T-helper 2 cell treated with Interferon-gamma antibody and Interleukin-4, amounts not matched to agents 5 μg/mL and 100 μg/mL, for 36 hours (primary cell): ENCODE results near the gene SCUBE3.

Experiments
- DNase-seq: peaks from one replicate; pipeline ENCODE4 v3.0.0; 2021; ENCODE audit warnings: low spot score
- H3K27ac Mint-ChIP-seq: one replicate; pipeline ENCODE4 v1.8.0; 2021; ENCODE audit warnings: mild to moderate bottlenecking, mixed read lengths
- H3K27me3 Mint-ChIP-seq: one replicate; pipeline ENCODE4 v1.8.0; 2021; ENCODE audit warnings: low read depth, mixed read lengths
- H3K36me3 Mint-ChIP-seq: one replicate; pipeline ENCODE4 v1.8.0; 2021; ENCODE audit warnings: low read depth, mixed read lengths
- H3K4me1 Mint-ChIP-seq: one replicate; pipeline ENCODE4 v1.8.0; 2021; ENCODE audit warnings: low read depth, mixed read lengths
- H3K4me3 Mint-ChIP-seq: one replicate; pipeline ENCODE4 v1.8.0; 2022; ENCODE audit warnings: mild to moderate bottlenecking, moderate library complexity, mixed read lengths
- H3K9me3 Mint-ChIP-seq: one replicate; pipeline ENCODE4 v1.8.0; 2021; ENCODE audit warnings: mixed read lengths

SCUBE3 gene

GRCh38 chr6:35294308-35294945, 80.7 kb downstream of the SCUBE3 start:
- no peak overlapping the region for H3K27ac Mint-ChIP-seq
- peaks cover 17% of the 10 kb centered on the region for H3K4me1 Mint-ChIP-seq
- peaks cover 30% of the 10 kb centered on the region for H3K36me3 Mint-ChIP-seq

DNA sequence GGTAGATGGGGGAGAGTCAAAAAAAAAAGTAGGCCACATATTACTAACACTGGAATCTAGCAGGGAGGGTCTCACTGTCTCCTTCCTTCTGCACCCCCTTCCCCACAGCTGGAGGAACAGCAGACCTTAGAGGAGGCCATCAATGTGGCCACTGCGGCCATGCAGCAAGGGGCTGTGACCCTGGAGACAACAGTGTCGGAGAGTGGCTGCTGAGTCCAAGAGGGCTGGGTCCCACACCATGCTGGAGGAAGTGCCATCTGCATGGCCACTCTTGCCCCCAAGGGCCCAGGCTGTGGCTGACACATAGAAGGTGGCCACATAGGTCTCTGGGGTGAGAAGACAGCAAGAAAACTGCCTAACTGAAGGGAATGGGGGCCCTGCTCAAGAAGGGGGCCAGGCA, 81.3 kb downstream of the SCUBE3 start:
- peaks cover 24% of the 10 kb centered on the region for H3K4me1 Mint-ChIP-seq
- H3K9me3 Mint-ChIP-seq: no peaks in the 10 kb centered on the region
- no peak overlapping the region for H3K4me3 Mint-ChIP-seq
- peaks cover 35% of the 10 kb centered on the region for H3K36me3 Mint-ChIP-seq
- H3K27ac Mint-ChIP-seq: peak overlapping the region; percentile 20
- DNase-seq: no peak
- H3K27me3 Mint-ChIP-seq: no peaks in the 10 kb centered on the region

More at GRCh38 chr6:35294308-35294945, 80.7 kb downstream of the SCUBE3 start:
- Mint-ChIP-seq H3K9me3 (no peaks in the 10 kb centered on the region), H3K4me3 (no peak overlapping the region), H3K27me3 (no peaks in the 10 kb centered on the region)
- DNase-seq: peak; percentile 40

DNA sequence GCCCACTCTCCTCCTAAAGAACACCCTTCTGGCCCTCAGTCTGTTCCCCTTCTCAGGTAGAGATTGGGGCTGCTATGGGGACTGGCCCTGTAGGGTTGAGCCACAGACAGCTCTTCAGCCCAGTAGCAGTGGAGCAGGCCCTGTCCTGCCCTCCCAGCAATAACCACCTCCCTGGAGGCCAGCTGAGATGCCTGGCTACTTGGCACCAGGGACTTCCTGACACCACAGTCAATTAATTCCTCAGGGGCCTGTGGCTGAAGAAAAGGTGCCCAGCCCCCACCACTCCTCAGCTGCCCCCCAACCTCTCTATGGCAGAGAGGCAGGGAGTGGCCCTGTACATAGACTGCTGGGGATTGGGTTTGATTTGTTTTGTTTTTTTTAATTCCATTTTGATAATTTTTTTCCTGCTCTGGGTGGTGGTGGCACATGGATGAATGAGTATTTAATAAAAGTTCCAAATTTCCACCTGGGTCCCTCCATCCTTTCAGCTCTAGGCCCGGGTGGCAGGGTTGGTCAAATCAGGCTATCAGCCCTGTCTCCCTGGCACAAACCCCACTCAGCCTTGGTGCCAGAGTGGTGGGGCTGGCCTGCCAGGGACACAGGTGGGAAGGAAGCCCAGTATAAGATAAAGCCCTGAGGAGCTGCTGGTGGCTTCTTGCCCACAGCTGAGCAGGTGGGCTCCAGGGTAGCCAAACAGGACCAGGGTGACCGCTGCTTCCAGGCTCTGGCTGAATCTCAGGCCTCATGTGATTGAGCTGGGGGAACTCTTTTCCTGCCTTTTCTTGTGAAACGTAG, 82.0 kb downstream of the SCUBE3 start:
- H3K36me3 Mint-ChIP-seq: peaks cover 38% of the 10 kb centered on the region
- no peaks in the 10 kb centered on the region for H3K9me3 Mint-ChIP-seq
- peak overlapping the region; percentile 20 for H3K27ac Mint-ChIP-seq
- H3K4me1 Mint-ChIP-seq: peaks cover 30% of the 10 kb centered on the region
- H3K27me3 Mint-ChIP-seq: no peaks in the 10 kb centered on the region
- no peak overlapping the region for H3K4me3 Mint-ChIP-seq
- DNase-seq: no peak

- Mint-ChIP-seq H3K9me3 (no peaks in the 10 kb centered on the region), H3K36me3 (peaks cover 44% of the 10 kb centered on the region), H3K4me3 (peak overlapping the region; percentile 89), H3K27ac (peak overlapping the region; percentile 89), H3K27me3 (no peaks in the 10 kb centered on the region), H3K4me1 (peaks cover 38% of the 10 kb centered on the region)
- DNase-seq: no peak
Measured at GRCh38 chr6:35296931-35297600, 83.3 kb downstream of the SCUBE3 start.

DNA sequence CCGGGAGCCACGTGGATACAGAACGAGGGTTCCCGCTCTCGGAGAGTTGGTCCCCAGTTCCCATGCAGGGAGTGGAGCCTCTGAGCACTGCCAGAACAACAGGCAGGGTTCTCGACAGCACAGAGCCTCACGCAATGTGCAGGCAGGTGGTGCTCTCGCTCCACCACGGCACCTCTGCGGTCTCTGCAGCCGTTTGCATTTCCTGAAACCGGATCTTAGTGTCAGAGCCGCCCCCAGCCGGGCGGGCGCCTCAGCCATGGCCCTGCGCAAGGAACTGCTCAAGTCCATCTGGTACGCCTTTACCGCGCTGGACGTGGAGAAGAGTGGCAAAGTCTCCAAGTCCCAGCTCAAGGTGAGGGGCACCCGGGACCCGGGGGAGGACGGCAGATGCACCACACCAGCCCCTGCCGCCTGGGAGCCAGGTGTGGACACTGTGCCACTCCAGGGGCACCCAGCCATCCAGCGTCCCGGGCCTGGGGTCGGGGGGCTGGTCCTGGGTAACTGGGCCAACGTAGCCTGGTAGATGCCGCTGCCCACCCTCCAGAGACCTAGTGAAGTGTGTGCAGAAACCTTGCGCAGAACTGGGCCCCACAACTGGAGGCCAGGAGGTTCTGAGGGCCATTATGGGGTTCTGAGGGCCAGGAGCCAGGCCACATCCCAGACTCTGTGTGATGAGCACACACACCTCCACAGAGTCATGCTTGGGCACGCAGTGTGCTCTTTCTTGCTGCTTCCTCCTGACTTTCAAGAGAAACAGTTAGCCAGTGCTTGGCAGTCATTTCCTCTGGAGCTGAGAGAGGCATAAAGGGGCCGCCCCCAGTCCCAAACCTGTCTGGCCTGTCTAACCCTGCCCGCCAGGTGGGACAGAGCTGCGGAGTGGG, 84.1 kb downstream of the SCUBE3 start, which contains the start of gene DEF6:
DEF6 (plus strand) TSS at position 218 of the 881 bp plus-strand sequence; CDS start at position 257, 39 bp downstream.
- Mint-ChIP-seq H3K4me1 (peaks cover 46% of the 10 kb centered on the region), H3K36me3 (peaks cover 46% of the 10 kb centered on the region), H3K27me3 (no peaks in the 10 kb centered on the region), H3K4me3 (peak within 1 kb of the TSS; percentile 89), H3K27ac (peak within 1 kb of the TSS; percentile 97), H3K9me3 (no peaks in the 10 kb centered on the region)
- DNase-seq: peak; percentile 88

DNA sequence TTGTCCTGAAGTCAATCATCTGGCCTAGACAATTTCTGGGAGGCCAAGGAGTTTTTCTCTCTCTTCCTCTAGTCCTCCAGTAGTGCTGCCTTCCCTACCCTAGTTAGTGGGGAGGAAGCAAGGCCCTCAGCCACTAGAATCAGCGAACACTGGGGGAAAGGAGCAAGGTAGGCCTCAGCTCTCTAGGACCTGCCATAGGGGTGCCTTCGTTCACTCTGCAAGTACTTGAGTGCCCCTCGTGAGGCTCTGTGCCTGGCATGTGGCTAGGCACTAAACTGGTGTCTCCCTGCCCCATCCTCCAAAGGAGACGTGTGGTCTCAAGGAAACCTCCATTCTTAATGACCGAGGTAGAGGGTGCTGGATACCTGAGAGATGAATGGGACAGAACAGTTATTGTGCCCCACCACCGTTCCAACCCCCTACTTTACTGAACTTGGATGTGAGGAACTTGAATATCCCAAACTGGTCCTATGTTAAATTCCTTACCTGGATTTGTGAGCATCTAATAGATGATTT, 84.9 kb downstream of the SCUBE3 start:
- DNase-seq: no peak
- Mint-ChIP-seq H3K4me3 (peak overlapping the region; percentile 89), H3K36me3 (peaks cover 53% of the 10 kb centered on the region), H3K4me1 (peaks cover 55% of the 10 kb centered on the region), H3K9me3 (no peaks in the 10 kb centered on the region), H3K27ac (peak overlapping the region; percentile 97), H3K27me3 (no peaks in the 10 kb centered on the region)

GRCh38 chr6:35299674-35300073, 85.9 kb downstream of the SCUBE3 start:
- H3K4me3 Mint-ChIP-seq: peak overlapping the region; percentile 89
- H3K27me3 Mint-ChIP-seq: no peaks in the 10 kb centered on the region
- DNase-seq: no peak
- peak overlapping the region; percentile 97 for H3K27ac Mint-ChIP-seq
- H3K36me3 Mint-ChIP-seq: peaks cover 55% of the 10 kb centered on the region
- H3K9me3 Mint-ChIP-seq: no peaks in the 10 kb centered on the region
- H3K4me1 Mint-ChIP-seq: peaks cover 59% of the 10 kb centered on the region

DNA sequence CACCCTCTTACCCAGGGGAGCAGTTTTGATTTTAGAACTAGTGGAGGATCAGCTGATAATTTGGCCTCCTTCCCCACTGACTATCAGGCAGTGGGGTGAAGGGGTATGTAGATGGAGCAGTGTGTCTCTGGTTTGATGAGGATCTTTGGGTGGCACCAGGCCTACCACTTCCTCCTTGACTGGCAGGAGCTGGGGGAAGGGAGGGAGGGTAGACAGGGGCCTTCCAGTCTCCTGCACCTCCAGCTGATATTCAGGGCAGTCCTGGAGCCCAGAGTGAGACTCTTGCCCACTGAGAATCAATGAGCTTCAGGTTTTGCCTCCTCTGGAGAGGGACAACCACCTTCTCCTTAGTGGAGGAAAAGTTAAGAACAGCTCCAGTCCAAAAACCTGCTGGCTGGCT, 87.1 kb downstream of the SCUBE3 start:
- no peak for DNase-seq
- Mint-ChIP-seq H3K36me3 (peaks cover 54% of the 10 kb centered on the region), H3K4me1 (peaks cover 59% of the 10 kb centered on the region), H3K4me3 (peak overlapping the region; percentile 89), H3K27me3 (no peaks in the 10 kb centered on the region), H3K27ac (peak overlapping the region; percentile 97), H3K9me3 (no peaks in the 10 kb centered on the region)
